Loucy (cell line): Measurements from ENCODE around the gene CLEC16A.

ENCODE experiments used
- H2AFZ ChIP-seq: fragments of 200-600 bp; sonication (generic); 2 replicates; pipeline ENCODE4 v1.6.0; 2016; ENCODE audit warnings: antibody characterized with exemption, mild to moderate bottlenecking, low read length, moderate library complexity
- H3F3A ChIP-seq: fragments of 200-600 bp; 2 replicates; pipeline ENCODE4 v1.6.0; 2016; ENCODE audit warnings: antibody characterized with exemption, low read depth, mild to moderate bottlenecking
- H3K27me3 ChIP-seq: fragments of 200-600 bp; sonication (generic); 2 replicates; pipeline ENCODE4 v1.6.1; 2014; ENCODE audit warnings: low read length, mild to moderate bottlenecking; ENCODE audit not compliant: insufficient read depth, poor library complexity, severe bottlenecking
- H3K36me3 ChIP-seq: fragments of 200-600 bp; sonication (generic); 2 replicates; pipeline ENCODE4 v1.6.1; 2016; ENCODE audit warnings: low read length; ENCODE audit not compliant: insufficient read depth
- H3K4me1 ChIP-seq: fragments of 200-600 bp; sonication (generic); 2 replicates; pipeline ENCODE4 v1.5.1; 2014; ENCODE audit warnings: low read length, mild to moderate bottlenecking; ENCODE audit not compliant: insufficient read depth, poor library complexity, severe bottlenecking
- H3K4me2 ChIP-seq: fragments of 200-600 bp; sonication (generic); 2 replicates; pipeline ENCODE4 v1.6.0; 2014; ENCODE audit warnings: antibody characterized with exemption, low read length, low read depth, mild to moderate bottlenecking; ENCODE audit not compliant: poor library complexity, severe bottlenecking
- H3K4me3 ChIP-seq: fragments of 200-600 bp; sonication (generic); 2 replicates; pipeline ENCODE4 v1.5.1; 2014; ENCODE audit warnings: low read length, mild to moderate bottlenecking, mixed read lengths; ENCODE audit not compliant: poor library complexity, severe bottlenecking
- H3K79me2 ChIP-seq: fragments of 200-600 bp; sonication (generic); 2 replicates; pipeline ENCODE4 v1.6.1; 2014; ENCODE audit warnings: low read length; ENCODE audit not compliant: insufficient read depth
- H3K9ac ChIP-seq: fragments of 200-600 bp; sonication (generic); 2 replicates; pipeline ENCODE4 v1.6.0; 2014; ENCODE audit warnings: mild to moderate bottlenecking, low read depth, low read length, moderate library complexity; ENCODE audit not compliant: poor library complexity, severe bottlenecking
- H3K9me2 ChIP-seq: fragments of 200-600 bp; sonication (generic); replicated peaks from 2 replicates; pipeline ENCODE4 v1.6.1; 2016; ENCODE audit warnings: low read depth, low read length, mixed read lengths
- H3K9me3 ChIP-seq: fragments of 200-600 bp; sonication (generic); 2 replicates; pipeline ENCODE4 v1.6.1; 2014; ENCODE audit warnings: mild to moderate bottlenecking, antibody characterized with exemption, low read length, low read depth; ENCODE audit not compliant: insufficient read depth
- H4K20me1 ChIP-seq: fragments of 200-600 bp; sonication (generic); 2 replicates; pipeline ENCODE4 v1.6.0; 2014; ENCODE audit warnings: antibody characterized with exemption, low read length, mild to moderate bottlenecking; ENCODE audit not compliant: insufficient read depth, poor library complexity, severe bottlenecking
- EZH2phosphoT487 ChIP-seq: fragments of 200-600 bp; IDR thresholded peaks from 2 replicates; pipeline ENCODE4 v1.6.1; 2018; ENCODE audit warnings: antibody characterized with exemption, mild to moderate bottlenecking, moderate library complexity, borderline replicate concordance
- TF ChIP-seq, protein P1 (sequence below): fragments of 200-600 bp; sonication (generic); conservative IDR thresholded peaks from 2 replicates; pipeline ENCODE4 v1.5.1; 2014; ENCODE audit warnings: mild to moderate bottlenecking, antibody characterized with exemption, low read length

Gene CLEC16A

DNA sequence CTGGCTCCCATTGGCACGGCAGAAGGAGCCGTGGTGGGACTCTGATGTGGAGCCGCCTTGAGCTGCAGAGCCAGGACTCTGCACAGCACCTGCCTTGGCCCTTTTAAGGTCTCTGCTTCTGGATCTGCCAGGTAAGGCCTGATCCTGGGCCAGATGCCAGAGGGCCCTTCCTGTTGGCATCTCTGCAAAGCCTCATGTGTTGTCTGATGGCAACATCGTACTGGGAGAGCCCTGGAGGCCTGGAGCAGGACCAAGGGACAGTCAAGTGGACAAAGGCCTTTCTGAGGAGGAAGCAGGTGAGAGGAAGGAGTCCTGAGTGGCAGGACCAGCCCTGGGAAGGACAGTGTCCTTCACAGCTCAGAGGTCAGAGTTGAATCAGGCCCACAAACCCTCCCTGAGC lies 285.5 kb downstream of the CLEC16A start:
- no peaks in the 10 kb centered on the region for H3K27me3 ChIP-seq
- H3K4me3 ChIP-seq, result no peak overlapping the region
- no peaks in the 10 kb centered on the region for H3K9me2 ChIP-seq
- H3K4me1 ChIP-seq, result peaks cover 20% of the 10 kb centered on the region
- H3K79me2 ChIP-seq, result no peaks in the 10 kb centered on the region
- no peaks in the 10 kb centered on the region for H3F3A ChIP-seq
- no peak overlapping the region for H2AFZ ChIP-seq
- H3K36me3 ChIP-seq, result no peaks in the 10 kb centered on the region
- H3K9ac ChIP-seq, result no peak overlapping the region
- no peaks in the 10 kb centered on the region for H4K20me1 ChIP-seq
- TF ChIP-seq, protein P1, sequence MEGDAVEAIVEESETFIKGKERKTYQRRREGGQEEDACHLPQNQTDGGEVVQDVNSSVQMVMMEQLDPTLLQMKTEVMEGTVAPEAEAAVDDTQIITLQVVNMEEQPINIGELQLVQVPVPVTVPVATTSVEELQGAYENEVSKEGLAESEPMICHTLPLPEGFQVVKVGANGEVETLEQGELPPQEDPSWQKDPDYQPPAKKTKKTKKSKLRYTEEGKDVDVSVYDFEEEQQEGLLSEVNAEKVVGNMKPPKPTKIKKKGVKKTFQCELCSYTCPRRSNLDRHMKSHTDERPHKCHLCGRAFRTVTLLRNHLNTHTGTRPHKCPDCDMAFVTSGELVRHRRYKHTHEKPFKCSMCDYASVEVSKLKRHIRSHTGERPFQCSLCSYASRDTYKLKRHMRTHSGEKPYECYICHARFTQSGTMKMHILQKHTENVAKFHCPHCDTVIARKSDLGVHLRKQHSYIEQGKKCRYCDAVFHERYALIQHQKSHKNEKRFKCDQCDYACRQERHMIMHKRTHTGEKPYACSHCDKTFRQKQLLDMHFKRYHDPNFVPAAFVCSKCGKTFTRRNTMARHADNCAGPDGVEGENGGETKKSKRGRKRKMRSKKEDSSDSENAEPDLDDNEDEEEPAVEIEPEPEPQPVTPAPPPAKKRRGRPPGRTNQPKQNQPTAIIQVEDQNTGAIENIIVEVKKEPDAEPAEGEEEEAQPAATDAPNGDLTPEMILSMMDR, result no peak
- TF ChIP-seq EZH2phosphoT487, result no peak
- H3K4me2 ChIP-seq, result no peak overlapping the region
- no peaks in the 10 kb centered on the region for H3K9me3 ChIP-seq

DNA sequence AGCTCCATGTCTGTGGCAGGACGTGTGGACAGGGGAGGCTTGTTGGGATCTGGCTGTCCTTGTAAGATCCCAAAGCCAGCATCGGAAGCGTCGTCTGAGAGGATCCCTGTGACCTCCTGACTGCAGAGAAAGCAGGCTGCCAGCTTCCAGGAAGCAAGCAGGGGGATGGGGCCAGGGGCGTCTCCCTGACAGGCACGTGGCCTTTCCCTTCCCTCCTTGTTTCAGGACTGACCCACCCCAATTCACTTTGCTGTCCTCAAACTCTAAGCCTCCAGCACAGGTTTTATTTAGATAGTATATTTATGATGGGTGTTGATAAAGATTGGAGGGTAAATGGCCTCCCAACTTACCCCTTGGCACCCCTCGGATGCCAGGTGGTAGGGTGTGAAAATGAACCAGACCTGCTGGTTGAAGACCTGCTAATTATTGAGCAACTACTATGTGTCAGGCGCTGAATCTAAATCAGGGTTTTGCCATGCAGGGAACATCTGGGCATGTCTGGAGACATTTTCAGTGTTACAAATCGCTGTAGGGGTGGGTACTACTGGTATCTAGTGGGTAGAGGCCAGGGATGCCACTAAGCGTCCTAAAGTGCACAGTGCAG lies 287.1 kb downstream of the CLEC16A start:
- H2AFZ ChIP-seq, result no peak overlapping the region
- no peaks in the 10 kb centered on the region for H3F3A ChIP-seq
- H3K4me3 ChIP-seq, result no peak overlapping the region
- H3K9ac ChIP-seq, result no peak overlapping the region
- no peaks in the 10 kb centered on the region for H3K27me3 ChIP-seq
- H3K36me3 ChIP-seq, result no peaks in the 10 kb centered on the region
- H3K9me3 ChIP-seq, result no peaks in the 10 kb centered on the region
- peaks cover 20% of the 10 kb centered on the region for H3K4me1 ChIP-seq
- H4K20me1 ChIP-seq, result no peaks in the 10 kb centered on the region
- TF ChIP-seq EZH2phosphoT487, result no peak
- TF ChIP-seq, protein P1, result no peak
- H3K79me2 ChIP-seq, result no peaks in the 10 kb centered on the region
- H3K9me2 ChIP-seq, result no peaks in the 10 kb centered on the region
- no peak overlapping the region for H3K4me2 ChIP-seq
